K562 (cell line): ENCODE measurements around the gene SRGAP3. TPM values are rescaled to one million over a fixed set of nuclear protein-coding genes. Genes with fewer than 3 reads are reported as not detected.

Experiments used
- BRF2 ChIP-seq: IDR thresholded peaks from 3 replicates; pipeline ENCODE4 v1.6.1; 2011; ENCODE audit warnings: borderline replicate concordance, mild to moderate bottlenecking; ENCODE audit not compliant: insufficient read length, insufficient read depth
- CSDE1 ChIP-seq, 2 experiments: fragments of 450-650 bp; IDR thresholded peaks; 2 replicates each; pipeline ENCODE4 v1.6.1; 2016; ENCODE audit warnings: mild to moderate bottlenecking in 1 of 2
- CXXC5 ChIP-seq: fragments of 250-450 bp; sonication (Bioruptor Pico); IDR thresholded peaks from 2 replicates; pipeline ENCODE4 v1.8.0; 2022; ENCODE audit warnings: inconsistent platforms, mild to moderate bottlenecking, moderate library complexity
- DMBX1 ChIP-seq: fragments of 250-450 bp; sonication (Bioruptor Pico); IDR thresholded peaks from 2 replicates; pipeline ENCODE4 v1.8.0; 2022; ENCODE audit warnings: inconsistent platforms, mild to moderate bottlenecking, moderate library complexity, borderline replicate concordance
- ETV1 ChIP-seq: fragments of 450-650 bp; conservative IDR thresholded peaks from 2 replicates; pipeline ENCODE4 v1.6.1; 2016; ENCODE audit warnings: missing genetic modification characterization, control low read depth, low read depth, missing compliant biosample characterization
- FOSL1 ChIP-seq: fragments of 200-800 bp; sonication (Bioruptor generic); conservative IDR thresholded peaks from 2 replicates; pipeline ENCODE4 v1.6.1; 2016; ENCODE audit warnings: missing genetic modification characterization, missing compliant biosample characterization
- GATAD2A ChIP-seq: fragments of 450-650 bp; IDR thresholded peaks from 2 replicates; pipeline ENCODE4 v1.6.1; 2017
- GTF2B ChIP-seq: IDR thresholded peaks from 2 replicates; pipeline ENCODE4 v1.6.1; 2011; ENCODE audit not compliant: insufficient read length; ENCODE audit errors: extremely low read depth
- HCFC1 ChIP-seq: IDR thresholded peaks from 2 replicates; pipeline ENCODE4 v1.6.1; 2012; ENCODE audit warnings: low read depth, low read length, improper control_type of control experiment
- ILK ChIP-seq: fragments of 450-650 bp; IDR thresholded peaks from 2 replicates; pipeline ENCODE4 v1.6.1; 2016; ENCODE audit warnings: missing genetic modification characterization, low read depth, mild to moderate bottlenecking, missing compliant biosample characterization, moderate library complexity, borderline replicate concordance
- MAZ ChIP-seq, 2 experiments: fragments of 450-650 bp in 1 of 2; sonication (generic) in 1 of 2; formaldehyde crosslinking; IDR thresholded peaks in 1 of 2; conservative IDR thresholded peaks in 1 of 2; 2 replicates each; pipeline versions ENCODE4 v1.4.0 to v1.5.0; 2020; ENCODE audit warnings: mild to moderate bottlenecking in 1 of 2, missing genetic modification reagents in 1 of 2
- MEF2A ChIP-seq: IDR thresholded peaks from 2 replicates; pipeline ENCODE4 v1.6.1; 2011; ENCODE audit warnings: low read depth, mild to moderate bottlenecking, low read length, moderate library complexity; ENCODE audit not compliant: control insufficient read depth
- NCOA1 ChIP-seq: fragments of 450-650 bp; IDR thresholded peaks from 2 replicates; pipeline ENCODE4 v1.6.1; 2016; ENCODE audit warnings: low read depth
- PRDM10 ChIP-seq: fragments of 450-650 bp; IDR thresholded peaks from 2 replicates; pipeline ENCODE4 v1.6.1; 2018; ENCODE audit not compliant: partially characterized antibody
- RBFOX2 ChIP-seq: fragments of 200-400 bp; formaldehyde crosslinking; IDR thresholded peaks from 2 replicates; pipeline ENCODE4 v1.6.1; 2017; ENCODE audit warnings: low read depth, mild to moderate bottlenecking, low read length, moderate library complexity
- SIX5 ChIP-seq, 2 experiments: IDR thresholded peaks; 2 replicates each; pipeline ENCODE4 v1.6.1; 2011; ENCODE audit warnings: low read length in 2 of 2, borderline replicate concordance in 1 of 2, low read depth in 1 of 2, mild to moderate bottlenecking in 1 of 2, moderate library complexity in 1 of 2; ENCODE audit not compliant: insufficient read depth in 1 of 2
- SREBF2 ChIP-seq: sonication (generic); formaldehyde crosslinking; IDR thresholded peaks from 2 replicates; pipeline ENCODE4 v1.4.0; 2020; ENCODE audit warnings: mild to moderate bottlenecking, missing genetic modification reagents
- STAT6 ChIP-seq: sonication (generic); formaldehyde crosslinking; IDR thresholded peaks from 2 replicates; pipeline ENCODE4 v1.8.1; 2023; ENCODE audit warnings: mild to moderate bottlenecking, missing genetic modification reagents
- ZNF668 ChIP-seq: fragments of 250-450 bp; sonication (Bioruptor Pico); IDR thresholded peaks from 2 replicates; pipeline ENCODE4 v1.8.0; 2022; ENCODE audit warnings: mild to moderate bottlenecking, inconsistent platforms
- polyA plus RNA-seq, 8 experiments: library from polyadenylated mRNA; depleted of rRNA in 4 of 8; stranded (reverse) in 5 of 8; unstranded in 3 of 8; fragments of >200 nt; fragmentation: Nextera tagmentation in 2 of 8; fragmentation: Illumina TruSeq in 1 of 8; extraction: Ambion mirVana in 2 of 8; extraction: Trizol in 1 of 8; gene quantifications; 2 replicates each; pipeline versions ENCODE4 v1.2.1 to v1.2.3, GENCODE V29; 2011 to 2014; ENCODE audit warnings: inconsistent platforms in 1 of 8, missing spikeins in 1 of 8
- total RNA-seq, 7 experiments: library from RNA; depleted of rRNA in 6 of 7; stranded (reverse); fragments of >200 nt in 6 of 7; fragmentation: Illumina TruSeq in 2 of 7; extraction: Trizol in 2 of 7; gene quantifications; 2 replicates each; pipeline versions ENCODE4 v1.2.1 to v1.2.3, GENCODE V29; 2011 to 2021; ENCODE audit warnings: low replicate concordance in 1 of 7

Gene SRGAP3
- total and polyA plus RNA-seq, 9 of the 15 experiments (the other 6 are each of a cell fraction or from before 2014, with no cell fraction given): 0.11 to 0.85 (median 0.35) TPM; not detected in 2

GRCh38 chr3:8963137-8963853 is 286.2 kb downstream of the SRGAP3 start, which contains the start of gene RAD18 (continued):
- no peak for TF ChIP-seq BRF2
- peak; percentile 37; the same call in 1 of the 2 replicates for TF ChIP-seq NCOA1
- TF ChIP-seq HCFC1: peak; percentile 99
- TF ChIP-seq RBFOX2: peak; percentile 94
- TF ChIP-seq SREBF2 (CRISPR knock-in tag): no peak
- peak; percentile 86 to 89 for TF ChIP-seq SIX5 (IDR thresholded peaks at IDR 0.05; ENCODE audit: borderline replicate concordance in 1 of 2, insufficient read depth in 1 of 2, low read depth in 1 of 2, low read length in 2 of 2)
- TF ChIP-seq CXXC5 (CRISPR knock-in tag): peak; percentile 90
- TF ChIP-seq ILK: no peak
- TF ChIP-seq FOSL1 (tag): no peak; the same call in 1 of the 2 replicates
- peak; percentile 27 for TF ChIP-seq PRDM10
- TF ChIP-seq DMBX1 (CRISPR knock-in tag): 0 out of 2 replicates have a peak, but pooled peaks have one; percentile 21
- TF ChIP-seq GATAD2A: no peak
- TF ChIP-seq ZNF668: 0 out of 2 replicates have a peak, but pooled peaks have one; percentile 44
- peak in 1 of 2 experiments; percentile 76; a peak in 2 of 4 replicates for TF ChIP-seq CSDE1 (IDR thresholded peaks at IDR 0.05)
- peak; percentile 79 to 88 for TF ChIP-seq MAZ (CRISPR knock-in tag; conservative IDR thresholded peaks at IDR 0.05 in 1 of 2, IDR thresholded peaks at IDR 0.05 in 1 of 2)
- no peak for TF ChIP-seq MEF2A
- peak; percentile 62 for TF ChIP-seq ETV1 (tag)
- TF ChIP-seq GTF2B: no peak
- TF ChIP-seq STAT6 (CRISPR knock-in tag): no peak
